ENCODE results near the gene SPINK5.

SPINK5 gene

DNA sequence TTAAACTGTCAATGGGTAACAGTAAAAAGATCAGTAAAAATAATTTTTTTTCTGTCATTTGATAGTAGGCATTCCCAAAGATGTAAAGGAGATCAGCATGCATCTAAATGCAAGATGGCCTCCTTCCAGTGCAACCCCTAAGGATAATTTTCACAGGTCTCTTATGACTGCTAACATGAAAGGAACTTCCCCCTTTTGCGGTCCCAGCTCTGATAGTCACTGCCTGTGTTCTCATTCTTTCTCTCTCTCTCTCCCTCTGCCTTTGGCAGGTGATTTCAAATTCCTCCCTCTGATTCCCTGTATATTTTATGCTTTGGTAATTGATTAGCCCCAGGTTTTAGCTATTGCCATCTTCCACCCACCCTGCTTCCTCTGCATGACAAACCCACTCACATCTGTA lies 113.4 kb downstream of the SPINK5 start:
- H3K4me1 ChIP-seq (ENCODE audit: control insufficient read depth, insufficient read depth, low read length): no peaks in the 10 kb centered on the region
- H3K36me3 ChIP-seq (ENCODE audit: control insufficient read depth in 2 of 2, insufficient read depth in 1 of 2, low read length in 2 of 2): no peaks in the 10 kb centered on the region
- CTCF ChIA-PET: interaction anchor here (1.5 kb wide), 1 partner anchor 198 kb away, joined by 5 read pairs; no protein-coding TSS in a partner anchor
- no peak overlapping the region for H3K27ac ChIP-seq (ENCODE audit: extremely low read depth, low read depth, low read length)
- POLR2A ChIA-PET: no interaction called here
- H3K9me3 ChIP-seq (ENCODE audit: control insufficient read depth, insufficient read depth, low read depth, low read length): no peaks in the 10 kb centered on the region
- TF ChIP-seq ZNF670 (tag by site-specific recombination; IDR thresholded peaks at IDR 0.05; ENCODE audit: low read depth): no peak
- TF ChIP-seq, protein P1, sequence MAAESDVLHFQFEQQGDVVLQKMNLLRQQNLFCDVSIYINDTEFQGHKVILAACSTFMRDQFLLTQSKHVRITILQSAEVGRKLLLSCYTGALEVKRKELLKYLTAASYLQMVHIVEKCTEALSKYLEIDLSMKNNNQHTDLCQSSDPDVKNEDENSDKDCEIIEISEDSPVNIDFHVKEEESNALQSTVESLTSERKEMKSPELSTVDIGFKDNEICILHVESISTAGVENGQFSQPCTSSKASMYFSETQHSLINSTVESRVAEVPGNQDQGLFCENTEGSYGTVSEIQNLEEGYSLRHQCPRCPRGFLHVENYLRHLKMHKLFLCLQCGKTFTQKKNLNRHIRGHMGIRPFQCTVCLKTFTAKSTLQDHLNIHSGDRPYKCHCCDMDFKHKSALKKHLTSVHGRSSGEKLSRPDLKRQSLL (tag by site-specific recombination; IDR thresholded peaks at IDR 0.05): no peak
- no peak for TF ChIP-seq ZNF549 (tag by site-specific recombination; IDR thresholded peaks at IDR 0.05)
- no peak for TF ChIP-seq ZNF433 (tag by site-specific recombination; IDR thresholded peaks at IDR 0.05; ENCODE audit: low read depth)
- no peak for TF ChIP-seq HOXC10 (CRISPR knock-in tag; IDR thresholded peaks at IDR 0.05)
- no peak for TF ChIP-seq MEIS1 (CRISPR knock-in tag; IDR thresholded peaks at IDR 0.05; ENCODE audit: borderline replicate concordance)
- no peak for TF ChIP-seq ZNF350 (tag by site-specific recombination; IDR thresholded peaks at IDR 0.05)
- TF ChIP-seq ZNF19 (tag by site-specific recombination; IDR thresholded peaks at IDR 0.05; ENCODE audit: low read depth): no peak
- TF ChIP-seq TCF7L2 (IDR thresholded peaks at IDR 0.05; ENCODE audit: borderline replicate concordance, low read depth, low read length): no peak
- no peak for TF ChIP-seq ZNF184 (tag by site-specific recombination; IDR thresholded peaks at IDR 0.05)
- TF ChIP-seq, protein P2, sequence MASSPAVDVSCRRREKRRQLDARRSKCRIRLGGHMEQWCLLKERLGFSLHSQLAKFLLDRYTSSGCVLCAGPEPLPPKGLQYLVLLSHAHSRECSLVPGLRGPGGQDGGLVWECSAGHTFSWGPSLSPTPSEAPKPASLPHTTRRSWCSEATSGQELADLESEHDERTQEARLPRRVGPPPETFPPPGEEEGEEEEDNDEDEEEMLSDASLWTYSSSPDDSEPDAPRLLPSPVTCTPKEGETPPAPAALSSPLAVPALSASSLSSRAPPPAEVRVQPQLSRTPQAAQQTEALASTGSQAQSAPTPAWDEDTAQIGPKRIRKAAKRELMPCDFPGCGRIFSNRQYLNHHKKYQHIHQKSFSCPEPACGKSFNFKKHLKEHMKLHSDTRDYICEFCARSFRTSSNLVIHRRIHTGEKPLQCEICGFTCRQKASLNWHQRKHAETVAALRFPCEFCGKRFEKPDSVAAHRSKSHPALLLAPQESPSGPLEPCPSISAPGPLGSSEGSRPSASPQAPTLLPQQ (tag by site-specific recombination; IDR thresholded peaks at IDR 0.05): no peak
- TF ChIP-seq ZNF366 (tag by site-specific recombination; conservative IDR thresholded peaks at IDR 0.05): no peak
- no peak overlapping the region for H3K4me3 ChIP-seq (ENCODE audit: low read depth, low read length)

DNA sequence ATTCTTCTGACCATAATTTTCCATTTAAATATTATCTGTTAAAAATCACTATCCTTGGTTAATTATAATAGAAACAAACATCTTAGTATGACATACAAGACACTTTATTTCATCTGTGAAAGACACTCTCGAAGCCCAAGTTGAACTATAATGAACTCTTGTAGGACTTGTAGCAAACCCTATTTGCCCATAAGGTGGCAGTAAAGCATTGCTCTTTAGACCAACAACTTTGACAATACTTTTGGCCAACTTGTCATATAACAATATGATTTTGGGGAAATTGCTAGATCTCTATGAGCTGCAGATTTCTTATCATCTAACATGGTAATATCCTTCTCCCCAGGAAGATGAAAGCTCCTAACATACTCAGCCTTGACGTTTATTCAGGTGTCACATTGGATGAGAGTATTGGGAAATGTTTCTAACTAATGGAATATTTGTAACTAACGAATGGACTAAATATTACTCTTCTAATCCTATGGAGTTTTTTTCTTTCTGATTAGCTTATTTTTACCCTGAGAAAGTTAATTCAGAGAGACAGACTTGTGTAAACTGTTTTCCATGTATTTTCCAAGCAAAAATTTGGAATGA lies 115.5 kb downstream of the SPINK5 start:
- no peaks in the 10 kb centered on the region for H3K4me1 ChIP-seq (ENCODE audit: control insufficient read depth, insufficient read depth, low read length)
- ChIA-PET POLR2A (no interaction called here), CTCF (interaction anchor here (0.6 to 3.0 kb wide), 32 partner anchors 9 to 1090 kb away, joined by 3 to 47 read pairs (median 4); no protein-coding TSS in a partner anchor)
- H3K4me3 ChIP-seq (ENCODE audit: low read depth, low read length): no peak overlapping the region
- no peaks in the 10 kb centered on the region for H3K9me3 ChIP-seq (ENCODE audit: control insufficient read depth, insufficient read depth, low read depth, low read length)
- no peaks in the 10 kb centered on the region for H3K36me3 ChIP-seq (ENCODE audit: control insufficient read depth in 2 of 2, insufficient read depth in 1 of 2, low read length in 2 of 2)
- no peak overlapping the region for H3K27ac ChIP-seq (ENCODE audit: extremely low read depth, low read depth, low read length)
- no peak for TF ChIP-seq ZNF777 (tag by site-specific recombination; IDR thresholded peaks at IDR 0.05; ENCODE audit: borderline replicate concordance)
- no peak for TF ChIP-seq ZBTB1 (tag by site-specific recombination; IDR thresholded peaks at IDR 0.05)
- no peak for TF ChIP-seq ZSCAN16 (tag by site-specific recombination; IDR thresholded peaks at IDR 0.05)
- TF ChIP-seq ZNF48 (tag by site-specific recombination; IDR thresholded peaks at IDR 0.05): no peak
- TF ChIP-seq, protein P3, sequence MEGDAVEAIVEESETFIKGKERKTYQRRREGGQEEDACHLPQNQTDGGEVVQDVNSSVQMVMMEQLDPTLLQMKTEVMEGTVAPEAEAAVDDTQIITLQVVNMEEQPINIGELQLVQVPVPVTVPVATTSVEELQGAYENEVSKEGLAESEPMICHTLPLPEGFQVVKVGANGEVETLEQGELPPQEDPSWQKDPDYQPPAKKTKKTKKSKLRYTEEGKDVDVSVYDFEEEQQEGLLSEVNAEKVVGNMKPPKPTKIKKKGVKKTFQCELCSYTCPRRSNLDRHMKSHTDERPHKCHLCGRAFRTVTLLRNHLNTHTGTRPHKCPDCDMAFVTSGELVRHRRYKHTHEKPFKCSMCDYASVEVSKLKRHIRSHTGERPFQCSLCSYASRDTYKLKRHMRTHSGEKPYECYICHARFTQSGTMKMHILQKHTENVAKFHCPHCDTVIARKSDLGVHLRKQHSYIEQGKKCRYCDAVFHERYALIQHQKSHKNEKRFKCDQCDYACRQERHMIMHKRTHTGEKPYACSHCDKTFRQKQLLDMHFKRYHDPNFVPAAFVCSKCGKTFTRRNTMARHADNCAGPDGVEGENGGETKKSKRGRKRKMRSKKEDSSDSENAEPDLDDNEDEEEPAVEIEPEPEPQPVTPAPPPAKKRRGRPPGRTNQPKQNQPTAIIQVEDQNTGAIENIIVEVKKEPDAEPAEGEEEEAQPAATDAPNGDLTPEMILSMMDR (tag by site-specific recombination; IDR thresholded peaks at IDR 0.05): peak; percentile 11; the same call in 1 of the 2 replicates
- TF ChIP-seq ZNF112 (tag by site-specific recombination; IDR thresholded peaks at IDR 0.05): no peak
- TF ChIP-seq ZNF654 (tag by site-specific recombination; IDR thresholded peaks at IDR 0.05; ENCODE audit: low read depth): peak; percentile 90
